Type B pancreatic cell (in vitro differentiated cells): ENCODE data around the gene IL9R. TPM values are rescaled to one million over a fixed set of nuclear protein-coding genes. Genes with fewer than 3 reads are reported as not detected.

Source experiments
- DNase-seq: peaks from one replicate; pipeline ENCODE4 v3.0.0; 2021; ENCODE audit warnings: mixed read lengths; ENCODE audit not compliant: unreplicated experiment; ENCODE audit errors: extremely low spot score
- H3K27ac Mint-ChIP-seq: 2 replicates; pipeline ENCODE4 v1.8.0; 2021; ENCODE audit warnings: mild to moderate bottlenecking, mixed read lengths
- H3K27me3 Mint-ChIP-seq: 2 replicates; pipeline ENCODE4 v1.8.0; 2021; ENCODE audit warnings: mixed read lengths
- H3K36me3 Mint-ChIP-seq: 2 replicates; pipeline ENCODE4 v1.8.0; 2021; ENCODE audit warnings: mixed read lengths
- H3K4me1 Mint-ChIP-seq: one replicate; pipeline ENCODE4 v1.8.0; 2021; ENCODE audit warnings: mixed read lengths; ENCODE audit not compliant: unreplicated experiment
- H3K4me3 Mint-ChIP-seq: 2 replicates; pipeline ENCODE4 v1.8.0; 2021; ENCODE audit warnings: mild to moderate bottlenecking, mixed read lengths
- H3K9me3 Mint-ChIP-seq: 2 replicates; pipeline ENCODE4 v1.8.0; 2021; ENCODE audit warnings: mixed read lengths
- CTCF ChIP-seq: fragments of 200-600 bp; sonication (generic); conservative IDR thresholded peaks from 2 replicates; pipeline ENCODE4 v1.5.0; 2021; ENCODE audit warnings: antibody characterized with exemption, mild to moderate bottlenecking
- total RNA-seq: library from RNA; stranded (reverse); gene quantifications from 2 replicates; pipeline ENCODE4 v1.2.1, GENCODE V29; 2021; ENCODE audit warnings: low replicate concordance

The IL9R gene
- total RNA-seq, 1 donor from 2014 or later = 0.14 TPM

GRCh38 chrX:156000361-156000926, 2.9 kb downstream of the IL9R start:
- DNase-seq = no peak
- no peaks in the 10 kb centered on the region for H3K4me1 Mint-ChIP-seq
- no peak overlapping the region for H3K27ac Mint-ChIP-seq
- no peaks in the 10 kb centered on the region for H3K27me3 Mint-ChIP-seq
- peaks cover 4% of the 10 kb centered on the region for H3K9me3 Mint-ChIP-seq
- H3K4me3 Mint-ChIP-seq = no peak overlapping the region
- H3K36me3 Mint-ChIP-seq = no peaks in the 10 kb centered on the region
- no peak for TF ChIP-seq CTCF

GRCh38 chrX:156001001-156001666, 3.6 kb downstream of the IL9R start:
- Mint-ChIP-seq H3K27me3 (no peaks in the 10 kb centered on the region), H3K4me1 (no peaks in the 10 kb centered on the region), H3K4me3 (no peak overlapping the region), H3K27ac (no peak overlapping the region), H3K36me3 (no peaks in the 10 kb centered on the region), H3K9me3 (peaks cover 4% of the 10 kb centered on the region)
- no peak for TF ChIP-seq CTCF
- no peak for DNase-seq

- no peak for TF ChIP-seq CTCF
- Mint-ChIP-seq H3K36me3 (no peaks in the 10 kb centered on the region), H3K4me1 (no peaks in the 10 kb centered on the region), H3K27ac (no peak overlapping the region), H3K27me3 (no peaks in the 10 kb centered on the region), H3K9me3 (peaks cover 4% of the 10 kb centered on the region), H3K4me3 (no peak overlapping the region)
- DNase-seq = no peak
Measured at GRCh38 chrX:156001667-156002021, 4.1 kb downstream of the IL9R start.

- H3K9me3 Mint-ChIP-seq = peaks cover 4% of the 10 kb centered on the region
- H3K27me3 Mint-ChIP-seq = no peaks in the 10 kb centered on the region
- no peak overlapping the region for H3K27ac Mint-ChIP-seq
- H3K4me3 Mint-ChIP-seq = no peak overlapping the region
- no peak for DNase-seq
- no peaks in the 10 kb centered on the region for H3K36me3 Mint-ChIP-seq
- TF ChIP-seq CTCF = no peak
- H3K4me1 Mint-ChIP-seq = no peaks in the 10 kb centered on the region
Measured at GRCh38 chrX:156002507-156002906, 5.0 kb downstream of the IL9R start.

- no peak for TF ChIP-seq CTCF
- Mint-ChIP-seq H3K27ac (no peak overlapping the region), H3K4me3 (no peak overlapping the region), H3K27me3 (no peaks in the 10 kb centered on the region), H3K9me3 (peaks cover 4% of the 10 kb centered on the region), H3K4me1 (no peaks in the 10 kb centered on the region), H3K36me3 (no peaks in the 10 kb centered on the region)
- DNase-seq = no peak
Measured at GRCh38 chrX:156003486-156004185, 6.1 kb downstream of the IL9R start.
